Body of pancreas (tissue), 4 donors: Measurements from ENCODE around the gene MAZ. TPM values are rescaled to one million over a fixed set of nuclear protein-coding genes. Genes with fewer than 3 reads are reported as not detected.

Experiments used
- ATAC-seq: fragments of 150-250 bp; one replicate; pipeline ENCODE4 v1.9.1; 2016
- DNase-seq, 4 donors: peaks; one replicate each; pipeline ENCODE4 v3.0.0-alpha.2; 2019
- H3K27ac ChIP-seq, 4 donors: fragments of 200-600 bp; sonication (generic); 1 replicate in 3 of 4; 2 replicates in 1 of 4; pipeline versions ENCODE4 v1.5.1 to v1.6.1; 2016 to 2019; ENCODE audit warnings: mild to moderate bottlenecking in 1 of 4, mixed read lengths in 1 of 4, moderate library complexity in 1 of 4
- H3K27me3 ChIP-seq, 2 donors: fragments of 200-600 bp; sonication (generic); one replicate each; pipeline ENCODE4 v1.6.0; 2016; ENCODE audit warnings: mild to moderate bottlenecking in 1 of 2
- H3K36me3 ChIP-seq, 2 donors: fragments of 200-600 bp; sonication (generic); replicated peaks in 1 of 2; 2 replicates each; pipeline ENCODE4 v1.5.1; 2016; ENCODE audit warnings: low read depth in 2 of 2; ENCODE audit not compliant: insufficient read depth in 1 of 2
- H3K4me1 ChIP-seq: fragments of 200-600 bp; sonication (generic); one replicate; pipeline ENCODE4 v1.6.0; 2016
- H3K4me3 ChIP-seq, 2 donors: fragments of 200-600 bp; sonication (generic); 1 replicate in 1 of 2; 2 replicates in 1 of 2; pipeline ENCODE4 v1.5.1; 2016 to 2019
- H3K9me3 ChIP-seq, 3 donors: fragments of 200-600 bp; sonication (generic); 1 replicate in 2 of 3; 2 replicates in 1 of 3; pipeline ENCODE4 v1.5.1; 2016
- POLR2A ChIP-seq, 3 donors: fragments of 450-650 bp; IDR thresholded peaks; one replicate each; pipeline ENCODE4 v1.6.1; 2016; ENCODE audit warnings: antibody characterized with exemption in 3 of 3, mild to moderate bottlenecking in 2 of 3
- WGBS, 2 donors: methylation state at CpG; one replicate each; pipeline ENCODE4 v1.1.5; 2017; 5-methylcytosine and 5-hydroxymethylcytosine counted together
- intact Hi-C: fragments of 100-400 bp; cut with DNase I; formaldehyde crosslinking; loops from one replicate; pipeline ENCODE4 v1.15.1; 2023
- total RNA-seq, 2 donors: library from RNA; depleted of rRNA; stranded (reverse); fragments of >200 nt; gene quantifications; one replicate each; pipeline ENCODE4 v1.1.0, GENCODE V29; 2016
- TF ChIP-seq, protein P1 (sequence below), 7 experiments: fragments of 450-650 bp in 4 of 7; fragments of 200-600 bp in 3 of 7; sonication (generic) in 3 of 7; IDR thresholded peaks; one replicate each; pipeline ENCODE4 v1.5.1; 2016 to 2019; ENCODE audit warnings: antibody characterized with exemption in 7 of 7

Gene MAZ
- total RNA-seq, 2 donors from 2014 or later, result 57.9 to 125 TPM

- no peak for ATAC-seq
Measured at GRCh38 chr16:29850998-29851397, 44.7 kb downstream of the MAZ start.

DNA sequence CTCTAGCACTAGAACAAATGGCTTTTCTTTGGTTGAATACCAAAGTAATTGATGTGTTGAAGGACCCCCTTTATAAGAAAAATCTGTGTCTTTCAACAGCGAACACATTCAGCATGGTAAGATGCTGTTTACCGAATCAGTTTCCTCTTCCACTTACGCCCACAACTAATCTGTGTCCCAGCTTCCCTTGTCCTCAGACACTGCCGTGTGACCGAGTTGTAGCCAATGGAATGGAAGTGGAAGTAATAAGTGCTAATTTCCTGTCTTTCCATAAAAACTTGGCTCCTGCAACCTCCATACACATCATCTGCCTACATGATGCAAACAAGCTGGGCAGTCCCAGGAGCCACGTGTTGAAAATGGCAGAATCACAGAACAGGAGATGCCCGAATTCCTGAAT, 46.3 kb downstream of the MAZ start:
- Histone ChIP-seq H3K27ac (peak overlapping the region in 1 of 4 donors; percentile 34), H3K36me3 (peaks cover 0 to under 1% of the 10 kb centered on the region in 2 donors), H3K4me3 (no peak overlapping the region), H3K27me3 (no peaks in the 10 kb centered on the region), H3K9me3 (no peaks in the 10 kb centered on the region), H3K4me1 (no peaks in the 10 kb centered on the region)
- DNase-seq, result peak in 1 of 4 donors; percentile 27
- TF ChIP-seq, protein P1, sequence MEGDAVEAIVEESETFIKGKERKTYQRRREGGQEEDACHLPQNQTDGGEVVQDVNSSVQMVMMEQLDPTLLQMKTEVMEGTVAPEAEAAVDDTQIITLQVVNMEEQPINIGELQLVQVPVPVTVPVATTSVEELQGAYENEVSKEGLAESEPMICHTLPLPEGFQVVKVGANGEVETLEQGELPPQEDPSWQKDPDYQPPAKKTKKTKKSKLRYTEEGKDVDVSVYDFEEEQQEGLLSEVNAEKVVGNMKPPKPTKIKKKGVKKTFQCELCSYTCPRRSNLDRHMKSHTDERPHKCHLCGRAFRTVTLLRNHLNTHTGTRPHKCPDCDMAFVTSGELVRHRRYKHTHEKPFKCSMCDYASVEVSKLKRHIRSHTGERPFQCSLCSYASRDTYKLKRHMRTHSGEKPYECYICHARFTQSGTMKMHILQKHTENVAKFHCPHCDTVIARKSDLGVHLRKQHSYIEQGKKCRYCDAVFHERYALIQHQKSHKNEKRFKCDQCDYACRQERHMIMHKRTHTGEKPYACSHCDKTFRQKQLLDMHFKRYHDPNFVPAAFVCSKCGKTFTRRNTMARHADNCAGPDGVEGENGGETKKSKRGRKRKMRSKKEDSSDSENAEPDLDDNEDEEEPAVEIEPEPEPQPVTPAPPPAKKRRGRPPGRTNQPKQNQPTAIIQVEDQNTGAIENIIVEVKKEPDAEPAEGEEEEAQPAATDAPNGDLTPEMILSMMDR (IDR thresholded peaks at IDR 0.05), result no peak
- TF ChIP-seq POLR2A (IDR thresholded peaks at IDR 0.05), result no peak
- ATAC-seq, result peak; percentile 38
- 71 to 84% methylated on average over 7 of the region's 7 CpGs for WGBS, 2 donors
- intact Hi-C loops, result no loop called here

More at GRCh38 chr16:29850998-29851397, 44.7 kb downstream of the MAZ start:
- H3K27me3 ChIP-seq, result no peaks in the 10 kb centered on the region
- intact Hi-C loops, result no loop called here
- no peak overlapping the region for H3K27ac ChIP-seq
- H3K9me3 ChIP-seq, result no peaks in the 10 kb centered on the region
- WGBS, 2 donors, result 64 to 77% methylated on average over 3 of the region's 3 CpGs
- no peaks in the 10 kb centered on the region for H3K4me1 ChIP-seq
- DNase-seq, result no peak
- no peak overlapping the region for H3K4me3 ChIP-seq
- TF ChIP-seq, protein P1 (IDR thresholded peaks at IDR 0.05), result no peak
- no peak for TF ChIP-seq POLR2A (IDR thresholded peaks at IDR 0.05)
- H3K36me3 ChIP-seq, result peaks cover 0 to 11% of the 10 kb centered on the region in 2 donors

DNA sequence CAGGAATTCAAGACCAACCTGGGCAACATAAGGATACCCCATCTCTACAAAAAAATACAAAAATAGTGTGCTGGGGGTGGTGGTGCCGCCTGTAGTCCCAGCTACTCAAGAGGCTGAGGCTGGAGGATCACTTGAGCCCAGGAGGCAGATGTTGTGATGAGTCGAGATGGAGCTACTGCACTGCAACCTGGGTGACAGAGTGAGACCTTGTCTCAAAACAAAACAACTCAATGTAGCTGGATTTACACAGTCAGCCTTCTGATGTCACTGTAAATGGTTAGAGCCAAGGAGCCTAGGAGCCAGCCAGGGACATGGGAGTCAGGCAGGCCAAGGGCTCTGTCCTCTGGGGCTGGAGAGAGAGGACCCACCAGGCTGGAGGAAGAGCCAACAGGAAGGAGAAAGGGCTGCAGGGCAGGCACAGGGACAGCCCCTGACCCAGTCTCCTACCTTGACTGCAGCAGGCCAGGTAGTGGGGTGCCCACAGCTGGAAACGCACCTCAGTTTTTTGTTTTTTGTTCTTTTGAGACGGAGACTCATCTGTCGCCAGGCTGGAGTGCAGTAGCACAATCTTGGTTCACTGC, 48.3 kb downstream of the MAZ start:
- no peak for ATAC-seq
- peaks cover 0 to 5% of the 10 kb centered on the region in 2 donors for H3K36me3 ChIP-seq
- H3K27ac ChIP-seq, result no peak overlapping the region
- no peak overlapping the region for H3K4me3 ChIP-seq
- peaks cover 8% of the 10 kb centered on the region for H3K4me1 ChIP-seq
- intact Hi-C loops, result no loop called here
- DNase-seq, result no peak
- H3K9me3 ChIP-seq, result no peaks in the 10 kb centered on the region
- 80 to 100% methylated on average over 5 of the region's 5 CpGs for WGBS, 2 donors
- H3K27me3 ChIP-seq, result no peaks in the 10 kb centered on the region
- no peak for TF ChIP-seq POLR2A (IDR thresholded peaks at IDR 0.05)
- TF ChIP-seq, protein P1 (IDR thresholded peaks at IDR 0.05), result no peak

- WGBS, 2 donors, result 77 to 81% methylated on average over 7 of the region's 7 CpGs
- Histone ChIP-seq H3K36me3 (peaks cover 0 to 5% of the 10 kb centered on the region in 2 donors), H3K4me1 (peaks cover 25% of the 10 kb centered on the region), H3K9me3 (no peaks in the 10 kb centered on the region), H3K27me3 (no peaks in the 10 kb centered on the region), H3K4me3 (no peak overlapping the region), H3K27ac (no peak overlapping the region)
- intact Hi-C loops, result no loop called here
- no peak for ATAC-seq
- no peak for DNase-seq
- TF ChIP-seq, protein P1 (IDR thresholded peaks at IDR 0.05), result no peak
- TF ChIP-seq POLR2A (IDR thresholded peaks at IDR 0.05), result no peak
Measured at GRCh38 chr16:29857133-29857760, 50.9 kb downstream of the MAZ start.
